ENCODE data around the gene ZNF217. TPM values are rescaled to one million over a fixed set of nuclear protein-coding genes. Genes with fewer than 3 reads are reported as not detected.

Gene ZNF217
- total and polyA plus RNA-seq, 10 of the 15 experiments (the other 5 are each of a cell fraction or from before 2014, with no cell fraction given) = 8.5 to 76.6 (median 40.6) TPM

GRCh38 chr20:53608456-53609452 lies 15.1 kb upstream of the ZNF217 start:
- 96% methylated on average over 35 of the region's 35 CpGs for WGBS (ENCODE audit: insufficient coverage, insufficient replicate concordance, low lambda C conversion rate, missing lambda C conversion rate)
- H3K9me3 ChIP-seq (replicated peaks; ENCODE audit: control insufficient read depth, insufficient read depth, low read length) = no peaks in the 10 kb centered on the region; the same call in 2 of the 3 replicates
- peak overlapping the region; percentile 55 for H2AFZ ChIP-seq (ENCODE audit: control insufficient read depth, low read depth, low read length)
- H4K20me1 ChIP-seq (ENCODE audit: control insufficient read depth, insufficient read depth) = no peaks in the 10 kb centered on the region
- H3K27me3 ChIP-seq (replicated peaks in 1 of 2; ENCODE audit: control insufficient read depth in 2 of 2, insufficient read depth in 2 of 2, low read length in 1 of 2) = no peaks in the 10 kb centered on the region
- peaks cover 15% of the 10 kb centered on the region for H3K4me1 ChIP-seq (ENCODE audit: control insufficient read depth, insufficient read depth, low read length)
- intact Hi-C loops (cut with micrococcal nuclease; ENCODE audit: unreplicated experiment) = no loop called here
- SMC1A ChIA-PET (ENCODE audit: uncharacterized antibody, unreplicated experiment) = interaction anchor here (0.8 to 6.1 kb wide), 11 partner anchors 12 to 262 kb away, joined by 4 to 94 read pairs (median 6); no protein-coding TSS in a partner anchor
- POLR2A ChIA-PET = interaction anchor here (0.6 to 5.6 kb wide), 9 partner anchors 11 to 333 kb away, joined by 3 to 84 read pairs (median 4); no protein-coding TSS in a partner anchor
- DNase-seq (ENCODE audit: low read depth, low spot score) = no peak
- no peak for FAIRE-seq
- RAD21 ChIA-PET (ENCODE audit: unreplicated experiment) = interaction anchor here (1.0 to 5.8 kb wide), 16 partner anchors 10 to 454 kb away, joined by 3 to 79 read pairs (median 6); no protein-coding TSS in a partner anchor
- peaks cover 35% of the 10 kb centered on the region for H3K79me2 ChIP-seq (ENCODE audit: control insufficient read depth, insufficient read depth, low read length)
- no peaks in the 10 kb centered on the region for H3K36me3 ChIP-seq (ENCODE audit: control insufficient read depth in 2 of 2, insufficient read depth in 2 of 2, low read length in 1 of 2)
- in situ Hi-C loops (cut with MboI) = no loop called here
- ATAC-seq = no peak
- H3K27ac ChIP-seq (ENCODE audit: control insufficient read depth, insufficient read depth) = peak overlapping the region; percentile 87
- CTCF ChIA-PET = interaction anchor here (0.7 to 5.3 kb wide), 4 partner anchors 10 to 128 kb away, joined by 3 to 46 read pairs (median 6); no protein-coding TSS in a partner anchor
- no TSS peak for BruUV-seq (replicated peaks)
- H3K9ac ChIP-seq (ENCODE audit: control insufficient read depth, insufficient read depth, low read length) = peak overlapping the region; percentile 73
- peak overlapping the region; percentile 56 for H3K4me3 ChIP-seq
- H3K4me2 ChIP-seq (ENCODE audit: control insufficient read depth, insufficient read depth) = peak overlapping the region; percentile 98
- TF ChIP-seq ZBTB40 (IDR thresholded peaks at IDR 0.05; ENCODE audit: borderline replicate concordance) (no peak), ZZZ3 (IDR thresholded peaks at IDR 0.05; ENCODE audit: control insufficient read depth, insufficient read length, low read depth) (no peak), HDAC2 (IDR thresholded peaks at IDR 0.05) (no peak), SMAD1 (IDR thresholded peaks at IDR 0.05; ENCODE audit: low read depth, partially characterized antibody) (no peak), HDGF (IDR thresholded peaks at IDR 0.05) (no peak), TCF3 (IDR thresholded peaks at IDR 0.05; ENCODE audit: borderline replicate concordance, insufficient read depth, low read depth, low read length) (no peak), YY1 (IDR thresholded peaks at IDR 0.05; ENCODE audit: low read depth, low read length) (no peak), MEF2B (IDR thresholded peaks at IDR 0.05; ENCODE audit: partially characterized antibody, poor library complexity, severe bottlenecking) (no peak), USF1 (IDR thresholded peaks at IDR 0.05; ENCODE audit: borderline replicate concordance, extremely low read length, insufficient read depth, low read depth, low read length) (no peak), E2F4 (IDR thresholded peaks at IDR 0.05; ENCODE audit: low read depth, low read length) (no peak), ZBED1 (IDR thresholded peaks at IDR 0.05; ENCODE audit: borderline replicate concordance) (no peak), CHD1 (IDR thresholded peaks at IDR 0.05; ENCODE audit: low read depth, low read length) (no peak), NR2C1 (IDR thresholded peaks at IDR 0.05) (no peak)

All from GM12878 (cell line).